ENCODE results near the gene PTPRA. TPM values are rescaled to one million over a fixed set of nuclear protein-coding genes. Genes with fewer than 3 reads are reported as not detected.

PTPRA gene
- total RNA-seq, 2 donors from 2014 or later = 36.7 to 42.7 TPM

DNA sequence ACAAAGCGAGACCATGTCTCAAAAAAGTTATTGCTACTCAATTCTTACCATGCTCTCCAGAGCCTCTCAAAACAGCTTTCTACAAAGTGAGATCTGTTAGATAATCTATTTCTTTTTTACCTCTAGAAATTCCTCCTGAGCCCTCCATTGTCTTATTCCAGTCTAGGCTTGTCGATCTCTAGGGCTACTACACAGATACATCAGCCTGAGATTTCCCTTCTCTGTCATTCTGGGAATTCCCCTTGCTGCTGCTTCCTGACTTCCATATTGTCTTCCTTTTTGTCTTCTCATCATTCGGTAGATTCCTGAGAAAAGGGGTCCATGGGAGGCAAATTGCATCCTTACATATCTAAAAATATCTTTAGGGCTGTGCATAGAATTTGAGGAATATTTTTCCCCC lies 94.6 kb downstream of the PTPRA start:
- no peak for DNase-seq (ENCODE audit: low spot score)
- Histone ChIP-seq H3K9me3 (no peaks in the 10 kb centered on the region), H3K27me3 (replicated peaks; ENCODE audit: insufficient read depth) (no peaks in the 10 kb centered on the region), H3K4me1 (ENCODE audit: control insufficient read depth in 1 of 2, low read depth in 2 of 2) (no peaks in the 10 kb centered on the region), H3K36me3 (peaks cover 13% of the 10 kb centered on the region), H3K4me3 (no peak overlapping the region), H3K27ac (no peak overlapping the region)
- no peak for ATAC-seq (ENCODE audit: insufficient number of reproducible peaks, low FRiP score, low read depth)
- TF ChIP-seq CTCF (IDR thresholded peaks at IDR 0.05) = no peak

GRCh38 chr20:2972126-2972525 lies 98.8 kb downstream of the PTPRA start:
- Histone ChIP-seq H3K27me3 (replicated peaks; ENCODE audit: insufficient read depth) (no peaks in the 10 kb centered on the region), H3K4me3 (no peak overlapping the region), H3K9me3 (no peaks in the 10 kb centered on the region), H3K36me3 (peaks cover 2% of the 10 kb centered on the region), H3K4me1 (ENCODE audit: control insufficient read depth in 1 of 2, low read depth in 2 of 2) (no peaks in the 10 kb centered on the region), H3K27ac (no peak overlapping the region)
- DNase-seq (ENCODE audit: low spot score) (no peak), ATAC-seq (ENCODE audit: insufficient number of reproducible peaks, low FRiP score, low read depth) (no peak)
- no peak for TF ChIP-seq CTCF (IDR thresholded peaks at IDR 0.05)

- ATAC-seq (ENCODE audit: insufficient number of reproducible peaks, low FRiP score, low read depth) (no peak), DNase-seq (ENCODE audit: low spot score) (no peak)
- no peak overlapping the region for H3K4me3 ChIP-seq
- peaks cover 2% of the 10 kb centered on the region for H3K36me3 ChIP-seq
- H3K27me3 ChIP-seq (replicated peaks; ENCODE audit: insufficient read depth) = no peaks in the 10 kb centered on the region
- H3K27ac ChIP-seq = no peak overlapping the region
- H3K4me1 ChIP-seq (ENCODE audit: control insufficient read depth in 1 of 2, low read depth in 2 of 2) = no peaks in the 10 kb centered on the region
- no peaks in the 10 kb centered on the region for H3K9me3 ChIP-seq
- no peak for TF ChIP-seq CTCF (IDR thresholded peaks at IDR 0.05)
Observed at GRCh38 chr20:2973574-2973973, 100.3 kb downstream of the PTPRA start.

DNA sequence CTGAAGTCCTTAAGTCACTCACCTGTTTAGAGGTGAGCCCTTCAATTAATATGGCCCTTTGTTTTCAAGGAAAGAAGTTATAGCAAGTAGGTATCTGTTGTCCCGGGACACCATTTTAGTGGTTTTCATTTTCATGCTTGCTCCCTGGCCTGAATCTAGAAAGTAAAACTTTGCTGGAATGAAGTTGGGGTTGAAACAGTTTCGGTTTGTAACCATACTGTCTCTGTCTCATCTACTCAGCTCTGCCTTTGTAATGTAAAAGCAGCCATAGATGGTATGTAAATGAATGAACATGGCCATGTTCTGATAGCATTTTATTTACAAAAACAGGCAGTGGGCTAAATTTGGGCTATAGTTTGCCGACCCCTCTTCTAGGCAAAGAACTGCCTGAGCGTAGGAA lies 105.2 kb downstream of the PTPRA start:
- Histone ChIP-seq H3K27me3 (replicated peaks; ENCODE audit: insufficient read depth) (no peaks in the 10 kb centered on the region), H3K36me3 (peaks cover 2% of the 10 kb centered on the region), H3K4me1 (ENCODE audit: control insufficient read depth in 1 of 2, low read depth in 2 of 2) (no peaks in the 10 kb centered on the region), H3K27ac (no peak overlapping the region), H3K4me3 (no peak overlapping the region), H3K9me3 (no peaks in the 10 kb centered on the region)
- no peak for TF ChIP-seq CTCF (IDR thresholded peaks at IDR 0.05)
- DNase-seq (ENCODE audit: low spot score) (no peak), ATAC-seq (ENCODE audit: insufficient number of reproducible peaks, low FRiP score, low read depth) (no peak)

- no peak for TF ChIP-seq CTCF (IDR thresholded peaks at IDR 0.05)
- no peak overlapping the region for H3K4me3 ChIP-seq
- no peak overlapping the region for H3K27ac ChIP-seq
- DNase-seq (ENCODE audit: low spot score) = no peak
- no peaks in the 10 kb centered on the region for H3K9me3 ChIP-seq
- no peaks in the 10 kb centered on the region for H3K4me1 ChIP-seq (ENCODE audit: control insufficient read depth in 1 of 2, low read depth in 2 of 2)
- no peak for ATAC-seq (ENCODE audit: insufficient number of reproducible peaks, low FRiP score, low read depth)
- no peaks in the 10 kb centered on the region for H3K27me3 ChIP-seq (replicated peaks; ENCODE audit: insufficient read depth)
- peaks cover under 1% of the 10 kb centered on the region for H3K36me3 ChIP-seq
Observed at GRCh38 chr20:2981646-2982045, 108.4 kb downstream of the PTPRA start.

Measured in thoracic aorta (tissue), 2 donors.